ES-I3 (cell line): ENCODE data around the gene DMAC2L.
"Not testable (repeated sequence)": the region's sequence is repeated elsewhere in the genome, so short reads cannot be mapped to it uniquely, and the experiment has no call there.

Source experiments
- H3K36me3 ChIP-seq: 2 replicates; pipeline ENCODE4 v1.6.1; 2013; ENCODE audit warnings: mild to moderate bottlenecking, low read length, control low read depth, moderate library complexity; ENCODE audit not compliant: insufficient read depth
- H3K4me1 ChIP-seq: 2 replicates; pipeline ENCODE4 v1.6.1; 2013; ENCODE audit warnings: mild to moderate bottlenecking, control low read depth, low read length; ENCODE audit not compliant: insufficient read depth
- H3K9ac ChIP-seq: 2 replicates; pipeline ENCODE4 v1.6.1; 2013; ENCODE audit warnings: low read depth, mild to moderate bottlenecking, low read length, moderate library complexity
- H3K9me3 ChIP-seq: 2 replicates; pipeline ENCODE4 v1.6.1; 2013; ENCODE audit warnings: mild to moderate bottlenecking, low read length, moderate library complexity; ENCODE audit not compliant: control insufficient read depth, insufficient read depth

Gene DMAC2L

GRCh38 chr14:50355692-50356091, 43.6 kb downstream of the DMAC2L start:
- no peaks in the 10 kb centered on the region for H3K36me3 ChIP-seq
- H3K9me3 ChIP-seq: no peaks in the 10 kb centered on the region
- no peak overlapping the region for H3K9ac ChIP-seq
- H3K4me1 ChIP-seq: no peaks in the 10 kb centered on the region; the same call in 1 of the 2 replicates

GRCh38 chr14:50356283-50356682, 44.2 kb downstream of the DMAC2L start:
- H3K36me3 ChIP-seq, H3K9me3 ChIP-seq, H3K4me1 ChIP-seq, H3K9ac ChIP-seq: not testable (repeated sequence)

GRCh38 chr14:50357124-50357523, 45.0 kb downstream of the DMAC2L start:
- no peaks in the 10 kb centered on the region for H3K9me3 ChIP-seq
- H3K36me3 ChIP-seq: no peaks in the 10 kb centered on the region
- H3K4me1 ChIP-seq: no peaks in the 10 kb centered on the region; the same call in 1 of the 2 replicates
- H3K9ac ChIP-seq: no peak overlapping the region

GRCh38 chr14:50357753-50358395, 45.8 kb downstream of the DMAC2L start:
- no peak overlapping the region for H3K9ac ChIP-seq
- no peaks in the 10 kb centered on the region for H3K36me3 ChIP-seq
- H3K9me3 ChIP-seq: no peaks in the 10 kb centered on the region
- no peaks in the 10 kb centered on the region; the same call in 1 of the 2 replicates for H3K4me1 ChIP-seq

- no peak overlapping the region for H3K9ac ChIP-seq
- no peaks in the 10 kb centered on the region for H3K9me3 ChIP-seq
- H3K36me3 ChIP-seq: no peaks in the 10 kb centered on the region; the same call in 1 of the 2 replicates
- H3K4me1 ChIP-seq: no peaks in the 10 kb centered on the region; the same call in 1 of the 2 replicates
Observed at GRCh38 chr14:50359631-50360030, 47.5 kb downstream of the DMAC2L start.

GRCh38 chr14:50360093-50360492, 48.0 kb downstream of the DMAC2L start:
- Histone ChIP-seq H3K4me1 (no peaks in the 10 kb centered on the region; the same call in 1 of the 2 replicates), H3K9ac (no peak overlapping the region), H3K9me3 (no peaks in the 10 kb centered on the region), H3K36me3 (no peaks in the 10 kb centered on the region; the same call in 1 of the 2 replicates)

- H3K9ac ChIP-seq: no peak overlapping the region
- H3K9me3 ChIP-seq: no peaks in the 10 kb centered on the region
Observed at GRCh38 chr14:50360851-50361250, 48.7 kb downstream of the DMAC2L start.

GRCh38 chr14:50361473-50362403, 49.6 kb downstream of the DMAC2L start:
- not testable (repeated sequence) for H3K36me3 ChIP-seq, H3K9me3 ChIP-seq, H3K4me1 ChIP-seq, H3K9ac ChIP-seq

More at GRCh38 chr14:50360851-50361250, 48.7 kb downstream of the DMAC2L start:
- no peaks in the 10 kb centered on the region; the same call in 1 of the 2 replicates for H3K36me3 ChIP-seq
- H3K4me1 ChIP-seq: no peaks in the 10 kb centered on the region; the same call in 1 of the 2 replicates

- Histone ChIP-seq H3K36me3 (no peaks in the 10 kb centered on the region; the same call in 1 of the 2 replicates), H3K4me1 (no peaks in the 10 kb centered on the region), H3K9me3 (no peaks in the 10 kb centered on the region), H3K9ac (no peak overlapping the region)
Observed at GRCh38 chr14:50362764-50363713, 50.9 kb downstream of the DMAC2L start.

GRCh38 chr14:50363714-50364111, 51.6 kb downstream of the DMAC2L start:
- H3K9me3 ChIP-seq: no peaks in the 10 kb centered on the region
- no peak overlapping the region for H3K9ac ChIP-seq
- H3K36me3 ChIP-seq: no peaks in the 10 kb centered on the region; the same call in 1 of the 2 replicates
- H3K4me1 ChIP-seq: no peaks in the 10 kb centered on the region

- H3K9me3 ChIP-seq: no peaks in the 10 kb centered on the region
- no peaks in the 10 kb centered on the region; the same call in 1 of the 2 replicates for H3K36me3 ChIP-seq
- no peak overlapping the region for H3K9ac ChIP-seq
- H3K4me1 ChIP-seq: no peaks in the 10 kb centered on the region
Observed at GRCh38 chr14:50364792-50365191, 52.7 kb downstream of the DMAC2L start.

GRCh38 chr14:50365572-50365971, 53.4 kb downstream of the DMAC2L start:
- H3K36me3 ChIP-seq, H3K9ac ChIP-seq, H3K9me3 ChIP-seq, H3K4me1 ChIP-seq: not testable (repeated sequence)

GRCh38 chr14:50366115-50366514, 54.0 kb downstream of the DMAC2L start:
- Histone ChIP-seq H3K9me3 (no peaks in the 10 kb centered on the region), H3K36me3 (no peaks in the 10 kb centered on the region; the same call in 1 of the 2 replicates), H3K4me1 (no peaks in the 10 kb centered on the region), H3K9ac (no peak overlapping the region)

GRCh38 chr14:50366589-50366988, 54.5 kb downstream of the DMAC2L start:
- no peaks in the 10 kb centered on the region; the same call in 1 of the 2 replicates for H3K36me3 ChIP-seq
- H3K9me3 ChIP-seq: no peaks in the 10 kb centered on the region
- H3K4me1 ChIP-seq: no peaks in the 10 kb centered on the region
- H3K9ac ChIP-seq: no peak overlapping the region
